Measurements from ENCODE around the gene SENP7. TPM values are rescaled to one million over a fixed set of nuclear protein-coding genes. Genes with fewer than 3 reads are reported as not detected.

The SENP7 gene
- total and polyA plus RNA-seq, 2 donors (not counting 1 experiment from before 2014, with no cell fraction given) = 14.7 to 50.3 TPM

DNA sequence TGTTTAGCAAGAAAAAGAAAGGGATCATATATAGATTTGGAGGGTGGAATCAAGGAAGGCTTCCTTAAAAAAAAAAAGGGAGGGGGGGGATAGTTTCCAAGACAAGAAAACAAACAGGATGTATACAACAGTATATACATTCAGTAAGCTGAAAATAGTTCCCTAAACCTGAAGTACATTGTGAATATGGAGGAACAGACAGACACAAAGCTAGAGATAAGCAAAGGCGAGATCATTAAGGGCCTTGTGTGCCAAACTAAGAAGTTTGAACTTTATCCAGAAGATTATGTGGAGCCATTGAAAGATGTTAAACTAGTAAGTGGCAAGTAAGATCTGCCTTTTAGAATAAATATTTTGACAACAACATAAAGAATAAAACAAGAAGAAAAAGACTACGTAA lies 99.4 kb downstream of the SENP7 start:
- intact Hi-C loops (cut with micrococcal nuclease) = no loop called here
- Histone ChIP-seq H3K4me1 (ENCODE audit: control insufficient read depth in 2 of 2, insufficient read depth in 2 of 2, low read length in 2 of 2) (no peaks in the 10 kb centered on the region), H3K27ac (ENCODE audit: low read length in 2 of 2) (no peak overlapping the region), H3K79me2 (ENCODE audit: control insufficient read depth, insufficient read depth, low read length) (peaks cover 9% of the 10 kb centered on the region), H3K9ac (ENCODE audit: low read length) (no peak overlapping the region), H3K36me3 (replicated peaks in 1 of 2; ENCODE audit: control extremely low read depth in 1 of 2, control insufficient read depth in 1 of 2, extremely low read depth in 1 of 2, insufficient read depth in 2 of 2, low read length in 1 of 2) (peaks cover 5 to 17% of the 10 kb centered on the region in 2 experiments), H3K9me3 (ENCODE audit: control extremely low read depth in 1 of 3, control insufficient read depth in 2 of 3, insufficient read depth in 1 of 3, low read length in 2 of 3) (peaks cover 0 to 8% (median 3%) of the 10 kb centered on the region in 3 donors), H3K27me3 (replicated peaks in 1 of 4; ENCODE audit: control extremely low read depth in 1 of 4, control insufficient read depth in 3 of 4, insufficient read depth in 4 of 4, low read length in 3 of 4) (no peaks in the 10 kb centered on the region), H4K20me1 (ENCODE audit: control insufficient read depth, insufficient read depth, low read length, poor library complexity, severe bottlenecking) (peaks cover 4% of the 10 kb centered on the region), H3K4me2 (replicated peaks; ENCODE audit: low read depth, low read length, poor library complexity, severe bottlenecking) (no peak overlapping the region), H2AFZ (ENCODE audit: insufficient read depth, low read depth, low read length, poor library complexity, severe bottlenecking) (no peak overlapping the region), H3K4me3 (ENCODE audit: control extremely low read depth in 1 of 5, extremely low read depth in 1 of 5, insufficient read depth in 1 of 5, low read depth in 2 of 5, low read length in 4 of 5) (no peak overlapping the region)
- Mint-ChIP-seq H3K27ac (no peak overlapping the region), H3K4me1 (peaks cover 2% of the 10 kb centered on the region), H3K9me3 (ENCODE audit: insufficient read depth) (peaks cover 4% of the 10 kb centered on the region), H3K27me3 (no peaks in the 10 kb centered on the region), H3K4me3 (no peak overlapping the region)
- ATAC-seq (ENCODE audit: low read depth) (no peak), DNase-seq (no peak)
- CTCF ChIA-PET = no interaction called here
- no peak for TF ChIP-seq EZH2 (IDR thresholded peaks at IDR 0.05; ENCODE audit: borderline replicate concordance, insufficient read depth, low read depth, low read length, poor library complexity, severe bottlenecking)
- TF ChIP-seq, protein P1, sequence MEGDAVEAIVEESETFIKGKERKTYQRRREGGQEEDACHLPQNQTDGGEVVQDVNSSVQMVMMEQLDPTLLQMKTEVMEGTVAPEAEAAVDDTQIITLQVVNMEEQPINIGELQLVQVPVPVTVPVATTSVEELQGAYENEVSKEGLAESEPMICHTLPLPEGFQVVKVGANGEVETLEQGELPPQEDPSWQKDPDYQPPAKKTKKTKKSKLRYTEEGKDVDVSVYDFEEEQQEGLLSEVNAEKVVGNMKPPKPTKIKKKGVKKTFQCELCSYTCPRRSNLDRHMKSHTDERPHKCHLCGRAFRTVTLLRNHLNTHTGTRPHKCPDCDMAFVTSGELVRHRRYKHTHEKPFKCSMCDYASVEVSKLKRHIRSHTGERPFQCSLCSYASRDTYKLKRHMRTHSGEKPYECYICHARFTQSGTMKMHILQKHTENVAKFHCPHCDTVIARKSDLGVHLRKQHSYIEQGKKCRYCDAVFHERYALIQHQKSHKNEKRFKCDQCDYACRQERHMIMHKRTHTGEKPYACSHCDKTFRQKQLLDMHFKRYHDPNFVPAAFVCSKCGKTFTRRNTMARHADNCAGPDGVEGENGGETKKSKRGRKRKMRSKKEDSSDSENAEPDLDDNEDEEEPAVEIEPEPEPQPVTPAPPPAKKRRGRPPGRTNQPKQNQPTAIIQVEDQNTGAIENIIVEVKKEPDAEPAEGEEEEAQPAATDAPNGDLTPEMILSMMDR (IDR thresholded peaks at IDR 0.05) = no peak
- WGBS (ENCODE audit: insufficient coverage) = 80% methylated on average over 1 of the region's 2 CpGs
- POLR2A ChIA-PET = interaction anchor here (0.6 kb wide), 1 partner anchor 810 kb away, joined by 3 read pairs; no protein-coding TSS in a partner anchor

DNA sequence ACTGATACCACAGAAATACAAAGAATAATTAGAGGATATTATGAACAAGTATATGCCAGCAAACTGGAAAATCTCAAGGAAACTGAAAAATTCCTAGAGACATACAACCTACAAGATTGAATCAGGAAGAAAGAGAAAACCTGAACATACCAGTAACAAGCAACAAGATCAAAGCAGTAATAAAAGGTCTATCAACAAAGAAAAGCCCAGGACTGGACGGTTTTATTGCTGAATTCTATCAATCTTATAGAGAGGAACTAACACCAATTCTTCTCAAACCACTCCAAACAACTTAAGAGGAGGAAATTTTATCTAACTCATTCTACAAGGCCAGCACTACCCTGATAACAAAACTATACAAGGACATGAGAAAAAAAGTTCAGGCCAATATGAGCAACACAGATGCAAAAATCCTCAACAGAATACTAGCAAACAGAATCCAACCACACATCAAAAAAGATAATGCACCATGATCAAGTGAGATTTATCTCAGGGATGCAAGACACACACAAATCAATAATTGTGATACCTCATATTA lies 121.5 kb downstream of the SENP7 start:
- ATAC-seq (ENCODE audit: low read depth) (no peak), DNase-seq (no peak)
- ChIA-PET POLR2A (no interaction called here), CTCF (no interaction called here)
- Histone ChIP-seq H3K4me3 (ENCODE audit: control extremely low read depth in 1 of 5, extremely low read depth in 1 of 5, insufficient read depth in 1 of 5, low read depth in 2 of 5, low read length in 4 of 5) (no peak overlapping the region), H3K9me3 (ENCODE audit: control extremely low read depth in 1 of 3, control insufficient read depth in 2 of 3, insufficient read depth in 1 of 3, low read length in 2 of 3) (peaks cover 13 to 18% (median 14%) of the 10 kb centered on the region in 3 donors), H3K9ac (ENCODE audit: low read length) (no peak overlapping the region), H3K4me1 (ENCODE audit: control insufficient read depth in 2 of 2, insufficient read depth in 2 of 2, low read length in 2 of 2) (peaks cover 0 to 5% of the 10 kb centered on the region in 2 donors), H4K20me1 (ENCODE audit: control insufficient read depth, insufficient read depth, low read length, poor library complexity, severe bottlenecking) (peaks cover 19% of the 10 kb centered on the region), H3K79me2 (ENCODE audit: control insufficient read depth, insufficient read depth, low read length) (peaks cover 42% of the 10 kb centered on the region), H3K4me2 (replicated peaks; ENCODE audit: low read depth, low read length, poor library complexity, severe bottlenecking) (no peak overlapping the region), H3K36me3 (replicated peaks in 1 of 2; ENCODE audit: control extremely low read depth in 1 of 2, control insufficient read depth in 1 of 2, extremely low read depth in 1 of 2, insufficient read depth in 2 of 2, low read length in 1 of 2) (peaks cover 10 to 11% of the 10 kb centered on the region in 2 experiments), H3K27me3 (replicated peaks in 1 of 4; ENCODE audit: control extremely low read depth in 1 of 4, control insufficient read depth in 3 of 4, insufficient read depth in 4 of 4, low read length in 3 of 4) (no peaks in the 10 kb centered on the region), H3K27ac (ENCODE audit: low read length in 2 of 2) (no peak overlapping the region), H2AFZ (ENCODE audit: insufficient read depth, low read depth, low read length, poor library complexity, severe bottlenecking) (no peak overlapping the region)
- peak overlapping the region; percentile 32 for H3K27ac Mint-ChIP-seq
- WGBS (ENCODE audit: insufficient coverage) = no CpG with 5 or more reads among the region's 1 CpG
- H3K9me3 Mint-ChIP-seq (ENCODE audit: insufficient read depth) = peaks cover 11% of the 10 kb centered on the region
- TF ChIP-seq, protein P1 (IDR thresholded peaks at IDR 0.05) = no peak
- TF ChIP-seq EZH2 (IDR thresholded peaks at IDR 0.05; ENCODE audit: borderline replicate concordance, insufficient read depth, low read depth, low read length, poor library complexity, severe bottlenecking) = no peak
- H3K4me3 Mint-ChIP-seq = no peak overlapping the region
- H3K27me3 Mint-ChIP-seq = no peaks in the 10 kb centered on the region
- intact Hi-C loops (cut with micrococcal nuclease) = no loop called here
- peaks cover 32% of the 10 kb centered on the region for H3K4me1 Mint-ChIP-seq

All from B cell (primary cell).